H1 (cell line): ENCODE data around the gene FNDC5. TPM values are rescaled to one million over a fixed set of nuclear protein-coding genes. Genes with fewer than 3 reads are reported as not detected.

Experiments used
- CTCF ChIA-PET: fragments of 300-600 bp; sonication (Branson Sonifier 250); formaldehyde crosslinking; loops from one replicate; lab custom pipeline; 2021; ENCODE audit not compliant: partially characterized antibody; lab: Charles Lee
- POLR2A ChIA-PET: fragments of 300-600 bp; sonication (Branson Sonifier 250); formaldehyde crosslinking; loops from one replicate; lab custom pipeline; 2021; ENCODE audit warnings: inconsistent platforms; ENCODE audit not compliant: partially characterized antibody; lab: Charles Lee
- DNase-seq, 2 experiments: peaks; one replicate each; pipeline versions ENCODE4 v3.0.0 to v3.0.0-alpha.2; 2010 to 2022; ENCODE audit warnings: low spot score in 2 of 2, low read depth in 1 of 2, mixed read lengths in 1 of 2
- FAIRE-seq: peaks from 2 replicates; lab custom pipeline; 2011; peaks lifted over from hg19 to GRCh38; lab: Jason Lieb, UNC
- H2AFZ ChIP-seq: 2 replicates; pipeline ENCODE4 v1.8.1; 2012; ENCODE audit warnings: low read length, inconsistent platforms
- H2AK5ac ChIP-seq: 2 replicates; pipeline ENCODE4 v1.6.1; 2013; ENCODE audit warnings: low read depth, low read length
- H2BK120ac ChIP-seq: replicated peaks from 2 replicates; pipeline ENCODE3; 2013; ENCODE audit warnings: low read depth, low read length, inconsistent platforms
- H2BK12ac ChIP-seq: 2 replicates; pipeline ENCODE4 v1.6.1; 2013; ENCODE audit warnings: low read depth, low read length
- H2BK15ac ChIP-seq: 2 replicates; pipeline ENCODE4 v1.6.1; 2013; ENCODE audit warnings: low read length
- H2BK20ac ChIP-seq: 2 replicates; pipeline ENCODE4 v1.6.1; 2013; ENCODE audit warnings: low read length
- H2BK5ac ChIP-seq: 2 replicates; pipeline ENCODE4 v1.6.1; 2013; ENCODE audit warnings: low read depth, low read length
- H3K14ac ChIP-seq: 2 replicates; pipeline ENCODE4 v1.6.1; 2013; ENCODE audit warnings: inconsistent platforms; ENCODE audit not compliant: insufficient read length
- H3K18ac ChIP-seq: 2 replicates; pipeline ENCODE4 v1.6.1; 2013; ENCODE audit warnings: low read length; ENCODE audit errors: extremely low read depth
- H3K23ac ChIP-seq: 2 replicates; pipeline ENCODE4 v1.6.1; 2013; ENCODE audit warnings: inconsistent platforms; ENCODE audit not compliant: insufficient read length
- H3K23me2 ChIP-seq: 2 replicates; pipeline ENCODE4 v1.6.1; 2013; ENCODE audit warnings: low read depth, low read length
- H3K27ac ChIP-seq: 2 replicates; pipeline ENCODE4 v1.6.1; 2011; ENCODE audit warnings: low read depth, low read length, inconsistent platforms
- H3K27me3 ChIP-seq, 4 experiments: replicated peaks in 1 of 4; 1 replicate in 1 of 4; 2 replicates in 3 of 4; pipeline versions ENCODE4 v1.6.1 to v1.8.1; 2011 to 2013; ENCODE audit warnings: low read length in 3 of 4, mild to moderate bottlenecking in 3 of 4, inconsistent platforms in 2 of 4, mixed read lengths in 2 of 4, moderate library complexity in 1 of 4; ENCODE audit not compliant: control insufficient read depth in 3 of 4, insufficient read depth in 3 of 4; ENCODE audit errors: extremely low read depth in 1 of 4
- H3K36me3 ChIP-seq, 4 experiments: 2 replicates each; pipeline versions ENCODE4 v1.6.1 to v1.8.1; 2011 to 2013; ENCODE audit warnings: mild to moderate bottlenecking in 4 of 4, low read length in 3 of 4, moderate library complexity in 2 of 4, control low read depth in 1 of 4, inconsistent platforms in 1 of 4; ENCODE audit not compliant: insufficient read depth in 4 of 4, control insufficient read depth in 2 of 4
- H3K4ac ChIP-seq: replicated peaks from 2 replicates; pipeline ENCODE3; 2013; ENCODE audit warnings: low read length, low read depth, mixed read lengths, inconsistent platforms; ENCODE audit not compliant: insufficient read length
- H3K4me1 ChIP-seq, 4 experiments: replicated peaks in 1 of 4; 1 replicate in 1 of 4; 2 replicates in 3 of 4; pipeline versions ENCODE4 v1.6.1 to v1.8.1; 2011 to 2013; ENCODE audit warnings: low read length in 3 of 4, inconsistent platforms in 2 of 4, mixed read lengths in 1 of 4; ENCODE audit not compliant: insufficient read depth in 4 of 4, control insufficient read depth in 3 of 4
- H3K4me2 ChIP-seq, 2 experiments: 2 replicates each; pipeline versions ENCODE4 v1.6.1 to v1.8.1; 2011 to 2013; ENCODE audit warnings: low read depth in 2 of 2, low read length in 2 of 2, control low read depth in 1 of 2, inconsistent platforms in 1 of 2, mild to moderate bottlenecking in 1 of 2; ENCODE audit not compliant: insufficient read depth in 1 of 2
- H3K4me3 ChIP-seq, 4 experiments: fragments of 200-600, 300-600 bp in 1 of 4; sonication (generic), shearing (Covaris generic), sonication (Bioruptor Twin) in 1 of 4; 2 replicates each; pipeline versions ENCODE4 v1.5.1 to v1.8.1; 2011 to 2016; ENCODE audit warnings: low read length in 4 of 4, low read depth in 3 of 4, control low read depth in 2 of 4, inconsistent platforms in 2 of 4, mild to moderate bottlenecking in 2 of 4, mixed read lengths in 1 of 4, moderate library complexity in 1 of 4; ENCODE audit not compliant: insufficient read depth in 2 of 4; ENCODE audit errors: extremely low read depth in 1 of 4
- H3K56ac ChIP-seq: replicated peaks from 2 replicates; pipeline ENCODE3; 2013; ENCODE audit warnings: low read depth, mild to moderate bottlenecking, mixed read lengths, low read length, inconsistent platforms; ENCODE audit not compliant: insufficient read length
- H3K79me1 ChIP-seq: 2 replicates; pipeline ENCODE4 v1.6.1; 2013; ENCODE audit warnings: low read depth, low read length, control low read depth
- H3K79me2 ChIP-seq, 2 experiments: 2 replicates each; pipeline versions ENCODE4 v1.6.1 to v1.8.1; 2012 to 2013; ENCODE audit warnings: low read length in 2 of 2, mild to moderate bottlenecking in 2 of 2, inconsistent platforms in 1 of 2; ENCODE audit not compliant: insufficient read depth in 2 of 2, control insufficient read depth in 1 of 2
- H3K9ac ChIP-seq, 4 experiments: replicated peaks in 1 of 4; 1 replicate in 1 of 4; 2 replicates in 3 of 4; pipeline versions ENCODE4 v1.6.1 to v1.8.1; 2011 to 2013; ENCODE audit warnings: low read depth in 3 of 4, low read length in 3 of 4, control low read depth in 2 of 4, mild to moderate bottlenecking in 2 of 4, moderate library complexity in 2 of 4, inconsistent platforms in 1 of 4; ENCODE audit errors: extremely low read depth in 1 of 4
- H3K9me3 ChIP-seq, 2 experiments: 2 replicates each; pipeline versions ENCODE4 v1.6.1 to v1.8.1; 2012 to 2013; ENCODE audit warnings: mild to moderate bottlenecking in 2 of 2, moderate library complexity in 2 of 2, control low read depth in 1 of 2, inconsistent platforms in 1 of 2, low read depth in 1 of 2, low read length in 1 of 2, mixed read lengths in 1 of 2; ENCODE audit not compliant: insufficient read depth in 2 of 2
- H4K20me1 ChIP-seq, 2 experiments: replicated peaks in 1 of 2; 2 replicates each; pipeline versions ENCODE3 to v1.8.1; 2011 to 2013; ENCODE audit warnings: inconsistent platforms in 2 of 2, low read length in 2 of 2, mild to moderate bottlenecking in 1 of 2; ENCODE audit not compliant: insufficient read depth in 2 of 2, control insufficient read depth in 1 of 2
- H4K5ac ChIP-seq: 2 replicates; pipeline ENCODE4 v1.6.1; 2013; ENCODE audit warnings: low read length, low read depth, mixed read lengths, inconsistent platforms; ENCODE audit not compliant: insufficient read length
- H4K8ac ChIP-seq: 2 replicates; pipeline ENCODE4 v1.8.0; 2013; ENCODE audit warnings: mild to moderate bottlenecking, moderate library complexity, low read length, inconsistent platforms; ENCODE audit not compliant: insufficient read depth; ENCODE audit errors: extremely low read depth
- H4K91ac ChIP-seq: replicated peaks from 2 replicates; pipeline ENCODE3; 2013; ENCODE audit warnings: low read length, mixed read lengths, inconsistent platforms; ENCODE audit not compliant: insufficient read length
- CEBPB ChIP-seq: IDR thresholded peaks from 2 replicates; pipeline ENCODE4 v1.6.1; 2012; ENCODE audit warnings: low read depth, low read length
- CREB1 ChIP-seq: IDR thresholded peaks from 2 replicates; pipeline ENCODE4 v1.6.1; 2012; ENCODE audit warnings: inconsistent platforms
- E2F6 ChIP-seq: IDR thresholded peaks from 2 replicates; pipeline ENCODE4 v1.6.1; 2012; ENCODE audit warnings: inconsistent platforms
- EZH2 ChIP-seq: fragments of 200-600 bp; sonication (generic); IDR thresholded peaks from 2 replicates; pipeline ENCODE4 v1.7.1; 2012; ENCODE audit warnings: low read depth, mild to moderate bottlenecking, moderate library complexity, low read length, inconsistent platforms; ENCODE audit not compliant: severe bottlenecking
- KDM1A ChIP-seq: fragments of 200-600, 300-600 bp; sonication (generic); IDR thresholded peaks from 2 replicates; pipeline ENCODE4 v1.7.1; 2016; ENCODE audit warnings: mild to moderate bottlenecking, low read length, borderline replicate concordance
- KDM5A ChIP-seq: fragments of 200-600 bp; IDR thresholded peaks from 2 replicates; pipeline ENCODE4 v1.7.1; 2012; ENCODE audit warnings: mild to moderate bottlenecking, low read length, inconsistent platforms, mixed read lengths
- MAFK ChIP-seq: IDR thresholded peaks from 2 replicates; pipeline ENCODE4 v1.6.1; 2012; ENCODE audit warnings: low read depth, mild to moderate bottlenecking, improper control_type of control experiment, low read length
- RNF2 ChIP-seq: fragments of 200-900, 300-1000 bp; sonication (generic); IDR thresholded peaks from 2 replicates; pipeline ENCODE4 v1.7.1; 2016; ENCODE audit warnings: borderline replicate concordance, low read depth, mild to moderate bottlenecking, antibody characterized with exemption, low read length; ENCODE audit not compliant: poor library complexity, severe bottlenecking; ENCODE audit errors: missing control alignments
- SAP30 ChIP-seq: fragments of 300-600 bp; sonication (generic); IDR thresholded peaks from 2 replicates; pipeline ENCODE4 v1.7.1; 2012; ENCODE audit warnings: low read length, moderate library complexity, mild to moderate bottlenecking, inconsistent platforms; ENCODE audit not compliant: insufficient read depth, insufficient replicate concordance
- SIRT6 ChIP-seq: IDR thresholded peaks from one replicate; pipeline ENCODE4 v1.7.1; 2012; ENCODE audit warnings: low read length, inconsistent platforms
- SP4 ChIP-seq: IDR thresholded peaks from 2 replicates; pipeline ENCODE4 v1.6.1; 2012; ENCODE audit warnings: low read length, inconsistent platforms
- USF2 ChIP-seq: IDR thresholded peaks from 2 replicates; pipeline ENCODE4 v1.6.1; 2011; ENCODE audit warnings: low read length, improper control_type of control experiment
- YY1 ChIP-seq: IDR thresholded peaks from 2 replicates; pipeline ENCODE4 v1.6.1; 2011; ENCODE audit warnings: low read depth, mild to moderate bottlenecking, low read length
- WGBS, 2 experiments: shearing (Covaris generic) in 1 of 2; methylation state at CpG; one replicate each; pipeline versions ENCODE4 v1.1.6 to v1.1.7; 2013 to 2015; ENCODE audit warnings: low lambda C conversion rate in 2 of 2, mixed read lengths in 2 of 2, inconsistent platforms in 1 of 2, low coverage in 1 of 2, missing lambda C conversion rate in 1 of 2; ENCODE audit not compliant: insufficient replicate concordance in 2 of 2, insufficient coverage in 1 of 2, insufficient read length in 1 of 2; ENCODE audit errors: extremely low coverage in 1 of 2, missing lambda C conversion rate in 1 of 2; 5-methylcytosine and 5-hydroxymethylcytosine counted together
- polyA plus RNA-seq, 7 experiments: library from polyadenylated mRNA; depleted of rRNA in 3 of 7; stranded (reverse) in 5 of 7; unstranded in 2 of 7; fragments of >200 nt in 5 of 7; fragments of 200-250 nt in 2 of 7; gene quantifications; 1 replicate in 5 of 7; 2 replicates in 1 of 7; 4 replicates in 1 of 7; pipeline versions ENCODE4 v1.2.1 to v1.2.3, GENCODE V29; 2011 to 2013; ENCODE audit warnings: missing spikeins in 2 of 7, mixed read lengths in 2 of 7
- total RNA-seq: library from RNA; stranded (reverse); fragmentation: NEBNext Ultra II Directional; extraction: Animal tissue kit (Norgen Biotek cat#: 25700); gene quantifications from 2 replicates; pipeline ENCODE4 v1.2.1, GENCODE V29; 2021

Gene FNDC5
- total and polyA plus RNA-seq, 2 of the 8 experiments (the other 6 are each of a cell fraction or from before 2014, with no cell fraction given) = 1.8 to 2.0 TPM

GRCh38 chr1:32918179-32918578 is 47.5 kb upstream of the FNDC5 start:
- Histone ChIP-seq H2AFZ (no peak overlapping the region), H4K91ac (no peak overlapping the region), H3K23ac (no peak overlapping the region), H3K9ac (no peak overlapping the region), H3K9me3 (no peaks in the 10 kb centered on the region), H3K36me3 (no peaks in the 10 kb centered on the region), H2AK5ac (no peak overlapping the region), H2BK5ac (no peak overlapping the region), H3K4ac (no peak overlapping the region), H3K23me2 (no peaks in the 10 kb centered on the region), H3K4me2 (no peak overlapping the region), H3K27me3 (peaks cover 0 to 7% (median 5%) of the 10 kb centered on the region in 4 experiments; a peak in 6 of 7 replicates), H2BK20ac (no peak overlapping the region), H4K20me1 (no peaks in the 10 kb centered on the region), H3K79me2 (no peaks in the 10 kb centered on the region), H2BK15ac (no peak overlapping the region), H4K8ac (peak overlapping the region; percentile 45; the same call in 1 of the 2 replicates), H3K4me1 (no peaks in the 10 kb centered on the region), H3K27ac (no peak overlapping the region), H2BK120ac (no peak overlapping the region), H2BK12ac (no peak overlapping the region), H3K18ac (no peak overlapping the region), H3K56ac (no peak overlapping the region), H3K14ac (no peak overlapping the region), H3K4me3 (no peak overlapping the region), H3K79me1 (no peaks in the 10 kb centered on the region), H4K5ac (no peak overlapping the region)
- 65% methylated on average over 1 of the region's 1 CpG; no CpG with 5 or more reads in 1 of the 2 experiments for WGBS, 2 experiments
- no peak for DNase-seq
- no peak for FAIRE-seq
- ChIA-PET POLR2A (no interaction called here), CTCF (interaction anchor here (1.3 to 4.3 kb wide), 4 partner anchors 14 to 168 kb away, joined by 5 to 24 read pairs (median 6); no protein-coding TSS in a partner anchor)
- no peak for TF ChIP-seq RNF2
- no peak for TF ChIP-seq EZH2
- TF ChIP-seq USF2 = no peak
- TF ChIP-seq KDM1A = no peak
- no peak for TF ChIP-seq KDM5A
- no peak for TF ChIP-seq MAFK
- no peak for TF ChIP-seq SIRT6
- no peak for TF ChIP-seq E2F6
- no peak for TF ChIP-seq SP4
- TF ChIP-seq CREB1 = no peak
- TF ChIP-seq SAP30 = no peak
- no peak for TF ChIP-seq YY1
- TF ChIP-seq CEBPB = no peak
